ENCODE data around the gene GCAT. TPM values are rescaled to one million over a fixed set of nuclear protein-coding genes. Genes with fewer than 3 reads are reported as not detected.

The GCAT gene
- polyA plus RNA-seq, 1 experiment: 8.9 TPM

DNA sequence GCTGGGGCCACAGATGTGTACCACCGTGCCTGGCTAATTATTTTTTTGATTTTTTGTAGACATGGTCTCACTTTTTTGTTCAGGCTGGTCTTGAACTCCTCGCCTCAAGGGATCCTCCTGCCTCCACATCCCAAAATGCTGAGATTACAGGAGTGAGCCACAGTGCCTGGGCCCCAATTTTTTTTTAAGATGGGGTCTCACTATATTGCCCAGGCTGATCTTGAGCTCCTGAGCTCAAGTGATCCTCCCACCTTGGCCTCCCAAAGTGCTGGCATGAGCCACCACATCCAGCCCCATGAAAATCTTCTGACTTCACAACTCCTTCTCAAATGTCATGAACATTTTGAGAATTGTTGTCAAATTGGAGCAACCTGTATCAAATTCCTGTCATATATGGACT is 38.7 kb downstream of the GCAT start:
- ChIA-PET POLR2A (no interaction called here), CTCF (interaction anchor here (1.0 to 1.5 kb wide), 2 partner anchors 29 to 41 kb away, joined by 3 read pairs; no protein-coding TSS in a partner anchor)
- Histone ChIP-seq H3K27me3 (ENCODE audit: control insufficient read depth, insufficient read depth, low read length) (no peaks in the 10 kb centered on the region), H3K27ac (ENCODE audit: low read depth, low read length) (no peak overlapping the region), H3K4me3 (ENCODE audit: low read depth, low read length) (no peak overlapping the region), H3K9me3 (ENCODE audit: control insufficient read depth, insufficient read depth, low read length) (peaks cover 4% of the 10 kb centered on the region; the same call in 1 of the 2 replicates)
- TF ChIP-seq, protein P1, sequence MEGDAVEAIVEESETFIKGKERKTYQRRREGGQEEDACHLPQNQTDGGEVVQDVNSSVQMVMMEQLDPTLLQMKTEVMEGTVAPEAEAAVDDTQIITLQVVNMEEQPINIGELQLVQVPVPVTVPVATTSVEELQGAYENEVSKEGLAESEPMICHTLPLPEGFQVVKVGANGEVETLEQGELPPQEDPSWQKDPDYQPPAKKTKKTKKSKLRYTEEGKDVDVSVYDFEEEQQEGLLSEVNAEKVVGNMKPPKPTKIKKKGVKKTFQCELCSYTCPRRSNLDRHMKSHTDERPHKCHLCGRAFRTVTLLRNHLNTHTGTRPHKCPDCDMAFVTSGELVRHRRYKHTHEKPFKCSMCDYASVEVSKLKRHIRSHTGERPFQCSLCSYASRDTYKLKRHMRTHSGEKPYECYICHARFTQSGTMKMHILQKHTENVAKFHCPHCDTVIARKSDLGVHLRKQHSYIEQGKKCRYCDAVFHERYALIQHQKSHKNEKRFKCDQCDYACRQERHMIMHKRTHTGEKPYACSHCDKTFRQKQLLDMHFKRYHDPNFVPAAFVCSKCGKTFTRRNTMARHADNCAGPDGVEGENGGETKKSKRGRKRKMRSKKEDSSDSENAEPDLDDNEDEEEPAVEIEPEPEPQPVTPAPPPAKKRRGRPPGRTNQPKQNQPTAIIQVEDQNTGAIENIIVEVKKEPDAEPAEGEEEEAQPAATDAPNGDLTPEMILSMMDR (IDR thresholded peaks at IDR 0.05; ENCODE audit: low read depth, low read length): no peak
- DNase-seq (ENCODE audit: low read depth, low spot score): no peak

DNA sequence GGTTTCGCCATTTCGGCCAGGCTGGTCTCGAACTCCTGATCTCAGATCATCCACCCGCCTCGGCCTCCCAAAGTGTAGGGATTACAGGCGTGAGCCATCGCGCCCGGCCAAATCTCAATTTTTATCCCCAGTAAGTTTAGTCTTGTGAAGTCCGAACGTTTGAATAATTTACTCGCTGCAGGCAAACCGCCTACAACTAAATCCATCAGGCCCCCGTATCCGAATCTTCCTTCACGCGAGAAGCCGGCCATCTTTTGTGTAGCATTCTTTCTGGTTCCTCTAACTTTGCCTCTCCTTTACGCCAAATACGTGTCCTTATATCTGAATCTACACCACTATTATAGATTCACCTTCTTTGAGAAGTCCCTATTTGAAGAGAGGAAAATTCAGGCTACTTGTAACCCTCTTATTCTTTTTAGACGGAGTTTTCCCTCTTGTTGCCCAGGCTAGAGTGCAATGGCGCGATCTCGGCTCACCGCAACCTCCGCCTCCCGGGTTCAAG is 40.9 kb downstream of the GCAT start:
- no peak for DNase-seq (ENCODE audit: low read depth, low spot score)
- ChIA-PET POLR2A (interaction anchor here (0.6 kb wide), 1 partner anchor 30 kb away, joined by 4 read pairs; no protein-coding TSS in a partner anchor), CTCF (interaction anchor here (1.5 kb wide), 1 partner anchor 13 kb away, joined by 3 read pairs; no protein-coding TSS in a partner anchor)
- no peaks in the 10 kb centered on the region for H3K27me3 ChIP-seq (ENCODE audit: control insufficient read depth, insufficient read depth, low read length)
- TF ChIP-seq, protein P1 (IDR thresholded peaks at IDR 0.05; ENCODE audit: low read depth, low read length): no peak
- H3K9me3 ChIP-seq (ENCODE audit: control insufficient read depth, insufficient read depth, low read length): peaks cover 4% of the 10 kb centered on the region; the same call in 1 of the 2 replicates
- peak overlapping the region; percentile 87 for H3K27ac ChIP-seq (ENCODE audit: low read depth, low read length)
- peak overlapping the region; percentile 99 for H3K4me3 ChIP-seq (ENCODE audit: low read depth, low read length)

DNA sequence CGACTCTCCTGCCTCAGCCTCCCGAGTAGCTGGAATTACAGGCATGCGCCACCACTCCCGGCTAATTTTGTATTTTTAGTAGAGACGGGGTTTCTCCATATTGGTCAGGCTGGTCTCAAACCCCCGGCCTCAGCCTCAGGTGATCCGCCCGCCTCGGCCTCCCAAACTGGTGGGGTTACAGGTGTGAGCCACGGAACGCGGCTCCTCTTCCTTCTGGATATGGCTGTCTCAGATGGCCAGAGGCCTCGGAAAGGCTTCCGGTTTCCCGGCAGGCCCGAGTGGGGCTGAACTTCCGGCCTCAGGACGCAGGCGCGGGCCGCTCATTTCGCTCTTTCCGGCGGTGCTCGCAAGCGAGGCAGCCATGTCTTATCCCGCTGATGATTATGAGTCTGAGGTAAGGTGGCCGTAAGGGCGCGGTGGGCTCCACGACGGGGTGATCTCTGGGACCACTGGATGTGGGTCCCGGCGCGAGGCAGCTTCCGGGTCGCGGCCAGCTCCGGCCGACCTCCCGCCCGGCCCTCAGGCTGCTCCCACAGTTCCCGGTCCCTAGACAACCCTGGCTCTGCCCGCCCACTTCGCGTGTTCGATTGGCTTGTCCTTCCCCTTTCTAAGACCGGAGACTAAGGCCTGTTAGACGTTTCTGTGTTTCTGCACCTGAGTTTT is 41.5 kb downstream of the GCAT start, which contains the start of gene EIF3L:
Gene EIF3L (plus strand): TSS at position 331 of the 663 bp plus-strand sequence. CDS start 31 bp downstream, at position 362.
- ChIA-PET CTCF (interaction anchor here (1.4 to 1.5 kb wide), 2 partner anchors 12 to 15 kb away, joined by 3 to 11 read pairs; no protein-coding TSS in a partner anchor), POLR2A (interaction anchor here (0.8 kb wide), 1 partner anchor 56 kb away, joined by 3 read pairs; no protein-coding TSS in a partner anchor)
- Histone ChIP-seq H3K9me3 (ENCODE audit: control insufficient read depth, insufficient read depth, low read length) (peaks cover 4% of the 10 kb centered on the region; the same call in 1 of the 2 replicates), H3K27ac (ENCODE audit: low read depth, low read length) (peak within 1 kb of the TSS; percentile 87), H3K27me3 (ENCODE audit: control insufficient read depth, insufficient read depth, low read length) (no peaks in the 10 kb centered on the region), H3K4me3 (ENCODE audit: low read depth, low read length) (peak within 1 kb of the TSS; percentile 99)
- DNase-seq (ENCODE audit: low read depth, low spot score): peak; percentile 48
- TF ChIP-seq, protein P1 (IDR thresholded peaks at IDR 0.05; ENCODE audit: low read depth, low read length): no peak

DNA sequence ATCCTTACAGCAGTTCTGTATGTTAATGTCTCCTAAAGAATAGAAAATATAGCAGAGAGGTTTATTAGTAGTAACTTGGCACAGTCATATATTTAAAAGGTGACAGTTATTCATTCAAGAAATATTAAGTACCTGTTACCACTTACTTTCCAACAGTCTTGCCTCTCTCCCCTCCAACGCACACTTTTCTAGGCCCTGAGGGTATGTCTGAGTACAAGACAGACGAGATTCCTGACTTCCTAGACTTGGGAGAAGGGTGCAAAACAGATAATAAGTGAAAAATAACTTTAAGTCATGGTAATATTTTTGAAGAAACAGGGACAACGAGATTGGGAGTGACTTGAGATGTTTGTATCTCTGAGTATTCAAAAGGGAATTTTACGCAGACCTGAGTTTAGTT is 43.1 kb downstream of the GCAT start:
- ChIA-PET POLR2A (no interaction called here), CTCF (interaction anchor here (0.9 to 1.4 kb wide), 3 partner anchors 13 to 37 kb away, joined by 3 to 11 read pairs (median 3); no protein-coding TSS in a partner anchor)
- H3K4me3 ChIP-seq (ENCODE audit: low read depth, low read length): no peak overlapping the region
- no peaks in the 10 kb centered on the region for H3K27me3 ChIP-seq (ENCODE audit: control insufficient read depth, insufficient read depth, low read length)
- TF ChIP-seq, protein P1 (IDR thresholded peaks at IDR 0.05; ENCODE audit: low read depth, low read length): no peak
- no peak for DNase-seq (ENCODE audit: low read depth, low spot score)
- H3K9me3 ChIP-seq (ENCODE audit: control insufficient read depth, insufficient read depth, low read length): no peaks in the 10 kb centered on the region; the same call in 1 of the 2 replicates
- H3K27ac ChIP-seq (ENCODE audit: low read depth, low read length): no peak overlapping the region

DNA sequence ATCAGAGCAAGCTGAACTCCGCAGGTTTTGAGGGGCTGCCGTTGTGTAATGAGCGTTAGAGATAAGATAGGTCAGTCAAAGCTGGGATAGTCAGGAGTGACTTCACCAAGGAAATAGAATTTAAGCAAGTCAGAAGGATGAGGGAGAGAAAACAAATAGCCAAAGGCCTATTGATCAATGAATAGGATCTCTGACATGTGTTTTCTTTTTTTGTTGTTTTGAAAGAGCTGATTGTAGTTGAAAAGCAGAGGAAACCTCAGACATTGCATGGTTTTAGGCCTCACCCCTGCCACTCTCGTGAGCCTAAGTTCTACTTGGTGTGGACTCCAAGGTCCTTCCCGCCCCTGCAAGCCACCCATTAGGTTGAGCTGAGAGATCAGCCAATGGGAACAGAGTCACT is 44.7 kb downstream of the GCAT start:
- ChIA-PET POLR2A (no interaction called here), CTCF (interaction anchor here (1.5 to 4.9 kb wide), 2 partner anchors 11 to 35 kb away, joined by 5 to 57 read pairs; no protein-coding TSS in a partner anchor)
- H3K27me3 ChIP-seq (ENCODE audit: control insufficient read depth, insufficient read depth, low read length): no peaks in the 10 kb centered on the region
- no peaks in the 10 kb centered on the region; the same call in 1 of the 2 replicates for H3K9me3 ChIP-seq (ENCODE audit: control insufficient read depth, insufficient read depth, low read length)
- no peak overlapping the region for H3K4me3 ChIP-seq (ENCODE audit: low read depth, low read length)
- H3K27ac ChIP-seq (ENCODE audit: low read depth, low read length): no peak overlapping the region
- DNase-seq (ENCODE audit: low read depth, low spot score): no peak
- TF ChIP-seq, protein P1 (IDR thresholded peaks at IDR 0.05; ENCODE audit: low read depth, low read length): no peak

Data from AG04450 (cell line).